GM21619 (cell line): Measurements from ENCODE around the gene PRR13.

Experiments
- ATAC-seq: cut with Tn5 transposase; IDR thresholded peaks from one replicate; pipeline ENCODE4 v1.9.1; 2021; ENCODE audit not compliant: unreplicated experiment

Gene PRR13

DNA sequence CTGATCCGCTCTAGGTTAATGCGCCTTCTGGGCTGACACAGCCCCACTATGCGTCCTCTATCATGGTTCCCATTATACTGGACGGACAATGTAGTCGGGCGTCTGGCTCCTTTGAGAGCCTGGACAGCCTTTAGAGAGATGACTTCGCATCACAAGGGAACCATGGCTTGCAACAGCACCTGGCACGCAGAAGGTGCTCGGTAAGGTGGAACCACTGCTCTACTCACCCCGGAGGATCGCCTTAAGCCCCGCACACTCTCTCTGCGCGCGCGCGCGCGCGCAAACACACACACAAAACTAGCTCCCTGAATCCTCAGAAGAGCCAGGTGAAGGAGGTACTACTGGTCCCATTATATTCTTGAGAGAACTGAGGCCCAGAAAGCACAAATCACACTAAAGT is 50.7 kb downstream of the PRR13 start:
- no peak for ATAC-seq

DNA sequence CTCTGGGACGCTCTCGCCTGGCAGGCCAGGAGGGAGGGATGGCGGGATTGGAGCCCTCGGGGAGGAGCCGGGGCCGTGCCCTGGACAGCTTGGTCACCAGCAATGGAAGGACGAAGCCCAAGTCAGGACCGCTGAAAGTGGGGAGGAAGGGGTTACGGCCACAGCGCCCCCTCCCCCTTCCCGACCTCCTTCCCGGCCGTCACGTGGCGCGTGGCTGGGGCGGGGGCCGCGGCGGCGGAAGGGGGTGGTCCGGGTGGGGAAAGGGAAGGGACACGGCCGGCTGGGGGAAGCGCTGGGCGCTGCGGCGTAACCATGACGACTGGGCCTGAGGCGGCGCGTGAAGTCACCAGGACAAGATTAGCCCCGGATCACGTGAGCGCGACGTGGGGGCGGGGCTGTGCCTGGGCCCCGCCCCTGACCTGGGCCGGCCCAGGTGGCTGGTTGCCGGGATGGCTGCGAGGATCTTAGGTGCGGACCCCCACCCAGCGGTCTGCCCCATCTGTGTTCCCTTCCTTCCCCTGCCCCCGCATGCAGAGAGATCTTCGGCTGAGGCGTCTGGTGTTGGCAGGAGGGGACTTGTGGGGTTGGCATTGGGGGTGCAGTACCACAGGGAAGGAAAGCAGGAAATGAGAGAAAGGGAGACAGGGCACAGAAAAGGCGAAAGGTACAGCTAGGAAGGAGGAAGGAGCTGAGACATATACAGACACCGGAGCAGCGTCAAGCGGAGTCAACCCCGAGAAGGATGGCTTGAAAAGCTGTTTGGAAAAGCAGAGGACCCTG is 51.5 kb downstream of the PRR13 start:
- ATAC-seq, result peak; percentile 92

DNA sequence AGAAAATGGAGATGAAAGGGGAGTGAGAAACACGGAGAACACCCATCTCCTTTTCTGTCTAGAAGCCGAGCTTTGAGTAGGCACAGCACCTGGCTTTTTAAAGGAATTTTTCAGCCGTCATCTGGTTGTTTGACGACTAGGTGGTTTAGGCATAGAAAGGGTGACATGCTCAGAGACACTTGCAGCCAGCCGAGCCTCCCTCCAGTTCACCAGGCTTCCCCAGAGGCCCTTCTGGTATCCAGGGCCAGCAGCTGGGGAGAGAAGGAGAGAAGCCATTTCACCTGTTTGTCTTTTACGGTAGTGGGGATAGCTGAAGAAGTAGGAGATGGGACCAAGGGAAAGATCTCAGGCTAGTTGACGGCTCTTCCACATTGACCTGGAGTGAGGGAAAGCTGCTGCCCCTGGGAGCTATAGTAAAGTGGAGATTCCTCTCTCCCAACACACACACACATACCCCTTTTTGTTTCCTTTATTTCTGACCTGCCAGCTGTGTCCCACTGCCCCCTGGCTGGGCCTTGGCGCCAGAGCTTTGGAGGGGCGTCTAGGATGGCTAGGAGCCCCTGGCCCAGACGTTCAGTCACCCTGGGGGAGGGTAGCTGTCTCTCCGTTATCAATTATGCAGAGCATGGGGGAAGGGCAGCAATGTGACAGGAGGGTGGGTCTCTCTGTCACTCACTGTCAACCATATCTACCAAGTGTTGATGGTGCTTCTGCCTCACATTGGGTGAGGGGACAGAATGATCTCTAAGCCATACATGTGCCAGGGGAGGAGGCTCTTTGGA is 52.3 kb downstream of the PRR13 start:
- ATAC-seq, result no peak
